ENCODE data around the gene WDR87. TPM values are rescaled to one million over a fixed set of nuclear protein-coding genes. Genes with fewer than 3 reads are reported as not detected.

The WDR87 gene
- total RNA-seq, result not detected

GRCh38 chr19:37905946-37906868, at the start of gene WDR87:
Gene WDR87, minus strand, starts transcription at chr19:37906594. Its CDS starts 8,355 bp downstream, at chr19:37898239.
- peak; percentile 33 to 77 (median 71) for DNase-seq (ENCODE audit: low read depth in 2 of 3, low spot score in 2 of 3)

GRCh38 chr19:37955986-37956385, 49.6 kb upstream of the WDR87 start:
- no peak for DNase-seq (ENCODE audit: low read depth in 2 of 3, low spot score in 2 of 3)

DNA sequence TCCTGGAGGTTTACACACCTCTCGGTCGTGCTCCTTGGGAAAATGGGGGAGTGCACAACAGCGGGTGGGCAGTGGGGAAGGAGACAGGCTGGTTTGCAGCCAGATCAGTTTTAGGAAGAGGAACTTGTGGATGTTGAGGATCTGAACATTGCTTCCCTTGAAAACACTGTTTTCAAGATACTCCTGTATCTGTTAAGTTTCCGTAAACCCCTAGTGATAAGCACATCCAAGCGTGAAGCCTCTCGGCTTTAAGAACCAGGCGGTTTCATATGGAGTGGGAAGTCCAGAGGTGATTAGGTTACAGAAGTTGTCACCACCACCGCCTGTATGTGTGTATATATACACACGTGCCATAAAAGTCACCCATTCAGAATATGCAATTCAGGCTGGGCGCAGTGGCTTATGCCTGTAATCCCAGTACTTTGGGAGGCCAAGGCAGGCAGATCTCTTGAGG, 48.1 kb upstream of the WDR87 start:
- DNase-seq (ENCODE audit: low read depth in 2 of 3, low spot score in 2 of 3), result no peak

- no peak for DNase-seq (ENCODE audit: low read depth in 2 of 3, low spot score in 2 of 3)
Observed at GRCh38 chr19:37953918-37954303, 47.5 kb upstream of the WDR87 start.

DNA sequence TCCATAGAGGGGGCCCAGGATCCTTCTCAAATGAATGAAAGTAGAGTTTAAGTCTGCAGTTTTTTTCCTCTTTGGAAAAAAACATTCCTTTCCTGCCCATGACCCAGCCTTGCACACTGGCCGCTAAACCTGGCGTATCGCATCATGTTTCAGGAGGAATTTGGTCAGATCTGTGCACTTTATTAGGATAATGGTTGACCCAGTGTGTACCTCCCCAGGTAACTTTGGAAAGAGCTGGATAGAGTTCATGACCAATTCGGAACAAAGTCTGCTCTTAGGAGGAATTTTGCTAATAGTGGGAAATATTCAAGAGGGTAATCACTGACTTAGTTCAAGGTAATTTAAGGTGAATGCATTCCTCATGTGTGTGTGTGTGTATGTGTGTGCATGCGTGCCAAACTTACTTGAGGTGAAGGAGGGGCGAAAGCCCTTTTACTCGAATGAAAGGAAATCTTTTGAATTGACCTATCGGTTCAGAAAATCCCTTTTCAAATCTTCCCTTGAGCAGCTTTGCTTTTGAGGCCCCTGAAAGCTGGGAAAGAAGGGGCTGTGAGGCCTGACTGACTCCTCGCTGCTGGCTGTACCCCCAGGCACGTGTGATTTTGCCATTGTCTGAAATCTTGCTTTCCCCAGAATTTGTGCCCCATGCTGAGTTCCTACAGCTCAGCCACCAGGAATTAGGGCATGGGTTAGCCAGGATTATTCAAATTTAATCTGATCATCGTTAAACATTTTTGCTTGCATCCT, 47.0 kb upstream of the WDR87 start:
- no peak for DNase-seq (ENCODE audit: low read depth in 2 of 3, low spot score in 2 of 3)

GRCh38 chr19:37951816-37952210, 45.4 kb upstream of the WDR87 start:
- no peak for DNase-seq (ENCODE audit: low read depth in 2 of 3, low spot score in 2 of 3)

DNA sequence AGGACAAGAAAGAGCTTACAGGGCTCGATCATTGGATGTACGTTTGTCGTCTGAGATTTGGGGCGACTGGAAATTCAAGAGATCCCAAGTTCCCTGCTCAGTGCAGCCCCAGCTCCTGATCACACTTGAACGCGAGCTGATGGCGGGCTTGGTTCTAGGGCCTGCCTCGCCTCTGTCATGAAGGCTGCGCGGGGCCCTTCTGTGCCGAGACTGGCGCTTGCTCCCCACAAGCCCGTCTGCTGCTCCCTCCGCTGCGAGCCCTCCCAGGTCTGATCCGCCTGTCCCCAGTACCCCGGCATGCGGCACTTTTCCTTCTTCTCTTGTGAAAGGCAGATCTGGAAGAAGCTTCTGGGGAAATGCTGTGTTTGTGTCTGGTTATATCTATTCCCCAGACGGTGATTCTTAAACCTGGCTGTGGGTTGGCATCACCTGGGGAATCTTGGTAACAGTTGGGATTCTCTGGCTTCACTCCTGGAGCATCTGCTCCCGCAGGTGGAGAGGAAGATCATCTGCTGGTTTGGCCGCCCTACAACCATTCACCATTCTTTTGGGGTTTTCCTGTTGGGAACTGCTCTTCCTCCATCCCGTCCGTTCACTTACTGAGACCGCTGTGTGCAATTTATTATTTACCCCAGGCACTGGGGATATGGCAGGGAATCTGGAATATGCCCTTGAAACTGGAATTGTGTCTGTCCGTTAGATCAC, 44.2 kb upstream of the WDR87 start:
- no peak for DNase-seq (ENCODE audit: low read depth in 2 of 3, low spot score in 2 of 3)

DNA sequence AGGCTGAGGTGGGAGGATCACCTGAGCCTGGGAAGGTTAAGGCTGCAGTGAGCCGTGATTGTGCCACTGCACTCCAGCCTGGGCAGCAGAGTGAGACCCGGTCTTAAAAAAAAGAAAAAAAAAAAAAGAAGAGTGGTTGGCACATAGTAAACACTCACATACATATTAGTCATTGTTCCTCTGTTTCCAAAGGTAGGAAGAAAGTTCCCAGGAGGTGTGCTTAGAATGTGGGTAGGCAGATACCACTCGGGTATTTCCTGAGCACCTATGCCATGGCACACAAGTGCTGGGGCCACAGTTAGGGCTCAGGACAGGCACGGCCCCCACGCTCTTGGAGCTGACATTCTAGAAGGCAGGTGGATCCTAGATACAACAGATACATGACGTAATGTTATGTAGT, 42.0 kb upstream of the WDR87 start:
- DNase-seq (ENCODE audit: low read depth in 2 of 3, low spot score in 2 of 3), result no peak

DNA sequence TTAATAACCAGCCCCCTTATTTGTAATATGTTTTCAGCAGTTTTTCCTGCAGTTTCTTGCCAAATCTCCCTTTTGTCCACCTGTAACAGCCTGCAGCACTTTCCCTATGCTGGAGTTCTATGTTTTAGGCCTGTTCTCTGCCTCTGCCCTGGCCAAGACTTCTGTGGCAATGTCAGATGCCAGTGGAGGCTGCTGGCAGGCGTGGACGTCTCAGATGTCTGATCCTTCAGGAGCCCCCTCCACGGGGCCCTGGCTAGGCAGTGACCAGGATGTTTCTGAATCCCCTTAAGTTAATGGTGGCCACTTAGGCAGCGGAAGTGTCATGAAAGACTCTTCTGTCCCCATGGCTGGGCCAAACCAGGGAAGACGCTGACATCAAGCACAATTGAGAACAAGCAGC, 41.4 kb upstream of the WDR87 start:
- no peak for DNase-seq (ENCODE audit: low read depth in 2 of 3, low spot score in 2 of 3)

GRCh38 chr19:37946132-37946531, 39.7 kb upstream of the WDR87 start:
- no peak for DNase-seq (ENCODE audit: low read depth in 2 of 3, low spot score in 2 of 3)

GRCh38 chr19:37943480-37943879, 37.1 kb upstream of the WDR87 start:
- DNase-seq (ENCODE audit: low read depth in 2 of 3, low spot score in 2 of 3), result no peak

DNA sequence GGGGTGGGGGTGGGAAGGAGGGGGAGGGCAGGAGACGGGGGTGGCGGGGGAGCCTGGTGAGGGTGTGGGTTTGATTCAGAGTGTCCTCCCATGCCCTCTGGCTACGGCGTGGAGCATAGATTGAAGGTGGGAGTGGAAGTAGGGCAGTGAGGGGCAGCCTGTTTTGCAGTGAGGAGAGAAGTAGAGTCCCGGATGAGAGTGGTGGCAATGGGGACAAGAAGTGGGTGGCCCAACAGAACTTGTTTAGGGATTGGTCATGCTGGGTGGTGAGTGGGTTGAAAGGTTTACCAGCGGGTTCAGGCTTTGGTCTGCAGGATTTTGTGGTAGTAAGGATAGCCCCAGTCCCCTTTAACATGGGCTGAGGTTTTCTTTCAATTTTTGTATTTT, 36.1 kb upstream of the WDR87 start:
- DNase-seq (ENCODE audit: low read depth in 2 of 3, low spot score in 2 of 3), result no peak

- no peak for DNase-seq (ENCODE audit: low read depth in 2 of 3, low spot score in 2 of 3)
Observed at GRCh38 chr19:37941782-37942515, 35.6 kb upstream of the WDR87 start.

DNA sequence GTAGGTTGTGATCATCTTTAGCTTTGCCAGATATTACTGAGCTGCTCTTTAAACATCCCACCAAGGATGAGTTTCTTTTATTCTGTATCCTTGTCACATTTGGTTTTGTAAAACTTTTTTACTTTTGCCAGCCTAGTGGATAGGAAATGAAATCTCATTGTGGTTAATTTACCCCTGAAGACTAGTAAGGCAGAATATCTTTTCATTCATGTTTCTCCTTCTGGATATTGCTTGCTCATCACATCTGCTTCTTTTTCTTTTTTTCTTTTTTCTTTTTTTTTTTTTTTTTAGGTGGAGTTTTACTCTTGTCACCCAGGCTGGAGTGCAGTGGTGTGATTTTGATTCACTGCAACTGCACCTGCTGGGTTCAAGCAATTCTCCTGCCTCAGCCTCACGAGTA, 32.0 kb upstream of the WDR87 start:
- peak in 2 of 3 donors; percentile 29 to 65 for DNase-seq (ENCODE audit: low read depth in 2 of 3, low spot score in 2 of 3)

GRCh38 chr19:37936886-37937285, 30.5 kb upstream of the WDR87 start:
- DNase-seq (ENCODE audit: low read depth in 2 of 3, low spot score in 2 of 3), result no peak

DNA sequence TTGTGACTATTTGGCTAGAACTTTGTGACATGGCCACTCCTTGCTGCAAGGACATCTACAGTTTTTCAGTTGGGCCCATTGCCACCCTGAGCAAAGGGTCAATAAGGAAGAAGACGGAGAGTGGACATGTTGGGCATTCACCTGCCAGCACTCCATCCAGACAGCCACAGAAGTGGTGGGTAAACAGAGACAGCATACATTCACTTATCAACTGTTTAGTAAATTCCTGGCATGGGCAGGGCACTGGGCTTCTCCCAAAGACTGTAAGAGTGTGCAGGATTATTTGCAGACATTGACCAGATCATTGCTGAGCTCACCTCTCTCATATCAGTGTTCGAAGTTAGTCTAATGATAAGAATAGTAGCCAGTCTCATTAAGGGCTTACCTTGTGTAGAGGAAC, 29.8 kb upstream of the WDR87 start:
- no peak for DNase-seq (ENCODE audit: low read depth in 2 of 3, low spot score in 2 of 3)

GRCh38 chr19:37935341-37935740, 28.9 kb upstream of the WDR87 start:
- no peak for DNase-seq (ENCODE audit: low read depth in 2 of 3, low spot score in 2 of 3)

DNA sequence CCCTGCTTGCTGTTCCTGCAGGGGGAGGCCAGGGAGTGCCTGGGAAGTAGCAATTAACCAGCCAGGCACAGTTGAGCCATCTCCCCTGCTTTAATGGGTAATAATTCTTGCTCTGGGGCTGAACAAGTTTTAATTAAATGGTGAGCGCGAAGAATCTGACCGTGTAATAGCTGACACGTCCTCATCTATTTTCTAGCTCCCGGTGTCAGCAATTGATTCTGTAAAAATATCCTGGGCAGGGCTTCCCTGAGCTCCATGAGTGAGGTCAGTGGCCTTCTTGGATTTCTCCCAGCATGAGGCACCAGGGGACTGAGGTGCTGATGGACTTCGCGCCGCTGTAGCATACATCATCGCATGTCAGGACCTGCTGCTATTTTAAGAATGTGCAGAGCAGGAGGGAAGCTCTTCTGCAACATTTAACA, 27.6 kb upstream of the WDR87 start:
- DNase-seq (ENCODE audit: low read depth in 2 of 3, low spot score in 2 of 3), result no peak

DNA sequence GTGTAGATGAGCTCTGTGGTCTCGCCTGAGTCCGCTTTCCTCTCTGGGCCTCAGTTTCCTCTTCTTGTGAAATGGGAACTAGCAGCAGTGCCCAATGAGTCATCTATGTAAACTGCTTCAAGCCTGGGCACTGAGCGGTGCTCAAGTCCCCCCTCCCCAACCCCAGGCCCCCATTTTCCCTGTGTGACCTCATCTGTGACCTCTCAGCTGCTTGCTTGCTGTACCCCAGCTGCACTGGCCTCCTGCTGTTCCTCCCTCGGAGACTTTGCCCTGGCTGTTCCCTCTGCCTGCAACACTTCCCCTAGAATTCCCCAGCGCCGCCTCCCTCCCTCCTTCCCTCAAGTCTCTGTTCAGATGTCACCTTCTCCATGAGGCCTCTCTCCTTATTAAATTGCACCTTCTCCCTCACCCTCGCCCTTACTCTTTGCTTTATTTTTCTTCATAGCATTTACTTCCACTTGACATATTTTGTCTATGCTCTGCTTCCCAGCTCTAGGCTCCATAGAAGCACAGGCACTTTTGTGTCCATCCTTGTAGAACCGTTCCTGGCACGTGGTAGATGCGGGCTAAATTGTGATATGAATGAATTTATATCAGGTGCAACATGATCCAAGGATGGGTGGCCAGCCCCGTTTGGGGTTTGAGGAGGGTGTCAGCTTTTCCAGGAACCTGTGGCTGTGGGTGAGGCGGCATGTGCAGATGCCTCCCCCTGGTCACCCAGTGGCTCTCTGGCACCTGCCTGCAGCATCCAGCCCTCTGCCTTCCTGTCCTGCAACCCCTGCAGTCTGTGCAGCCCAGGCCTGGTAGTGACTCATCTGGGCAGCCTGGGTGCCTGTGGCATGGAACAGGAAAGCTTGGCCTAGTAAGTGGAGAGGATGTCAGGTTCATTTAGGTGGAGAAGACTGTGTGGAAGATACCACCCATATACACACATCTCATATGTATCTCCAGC, 26.9 kb upstream of the WDR87 start:
- DNase-seq (ENCODE audit: low read depth in 2 of 3, low spot score in 2 of 3), result peak in 2 of 3 donors; percentile 21 to 39
